ENCODE measurements around the gene CACNB3. TPM values are rescaled to one million over a fixed set of nuclear protein-coding genes. Genes with fewer than 3 reads are reported as not detected.

Gene CACNB3
- total RNA-seq, 1 donor from 2014 or later = 24.5 TPM

DNA sequence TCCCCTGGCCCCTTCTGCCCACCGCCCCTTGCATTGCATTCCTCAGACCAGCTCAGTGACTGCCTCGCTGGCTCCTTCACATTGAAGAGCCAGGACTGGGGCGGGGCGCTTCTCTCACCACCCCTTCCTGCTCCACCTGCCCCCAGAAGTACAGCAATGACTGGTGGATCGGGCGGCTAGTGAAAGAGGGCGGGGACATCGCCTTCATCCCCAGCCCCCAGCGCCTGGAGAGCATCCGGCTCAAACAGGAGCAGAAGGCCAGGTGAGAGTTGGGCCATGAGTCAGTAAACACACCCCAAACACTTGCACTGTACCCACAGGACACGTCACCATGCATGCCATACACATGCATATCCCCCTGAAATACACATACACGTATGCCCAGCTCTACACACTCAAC lies 5.8 kb downstream of the CACNB3 start:
- Histone ChIP-seq H3K27me3 (ENCODE audit: control insufficient read depth, insufficient read depth, low read length) (no peaks in the 10 kb centered on the region), H3K36me3 (ENCODE audit: control insufficient read depth, insufficient read depth, low read length) (peaks cover 1% of the 10 kb centered on the region), H3K4me3 (ENCODE audit: low read depth, low read length) (no peak overlapping the region)
- TF ChIP-seq CTCF (IDR thresholded peaks at IDR 0.05; ENCODE audit: insufficient read depth, low read length, poor library complexity, severe bottlenecking) = no peak
- no peak for DNase-seq (ENCODE audit: low read depth)

GRCh38 chr12:48824905-48825304 lies 6.6 kb downstream of the CACNB3 start:
- H3K27me3 ChIP-seq (ENCODE audit: control insufficient read depth, insufficient read depth, low read length) = no peaks in the 10 kb centered on the region
- H3K4me3 ChIP-seq (ENCODE audit: low read depth, low read length) = no peak overlapping the region
- DNase-seq (ENCODE audit: low read depth) = no peak
- no peak for TF ChIP-seq CTCF (IDR thresholded peaks at IDR 0.05; ENCODE audit: insufficient read depth, low read length, poor library complexity, severe bottlenecking)
- peaks cover 1% of the 10 kb centered on the region for H3K36me3 ChIP-seq (ENCODE audit: control insufficient read depth, insufficient read depth, low read length)

DNA sequence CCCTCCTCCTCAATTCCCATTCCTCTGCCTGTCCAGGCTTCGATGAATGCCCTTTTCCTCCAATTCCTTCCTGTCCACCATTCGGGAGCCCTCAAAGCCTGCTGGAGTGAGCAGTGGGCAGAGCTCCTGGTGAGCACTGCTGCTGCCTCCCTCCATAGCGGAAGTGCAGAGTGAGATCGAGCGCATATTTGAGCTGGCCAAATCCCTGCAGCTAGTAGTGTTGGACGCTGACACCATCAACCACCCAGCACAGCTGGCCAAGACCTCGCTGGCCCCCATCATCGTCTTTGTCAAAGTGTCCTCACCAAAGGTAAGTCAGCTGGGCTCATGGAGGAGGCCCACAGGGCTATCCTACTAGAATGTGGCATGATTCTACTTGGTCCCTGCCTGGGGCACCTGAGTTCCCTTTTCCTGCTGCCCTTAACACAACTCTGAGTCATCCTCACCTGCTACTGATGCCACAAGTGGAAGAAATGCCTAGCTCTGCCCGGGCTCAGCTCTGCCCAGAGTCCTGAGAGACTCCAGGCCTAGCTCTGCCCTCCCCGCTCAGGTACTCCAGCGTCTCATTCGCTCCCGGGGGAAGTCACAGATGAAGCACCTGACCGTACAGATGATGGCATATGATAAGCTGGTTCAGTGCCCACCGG lies 8.0 kb downstream of the CACNB3 start:
- Histone ChIP-seq H3K27me3 (ENCODE audit: control insufficient read depth, insufficient read depth, low read length) (no peaks in the 10 kb centered on the region), H3K36me3 (ENCODE audit: control insufficient read depth, insufficient read depth, low read length) (peaks cover 1% of the 10 kb centered on the region), H3K4me3 (ENCODE audit: low read depth, low read length) (no peak overlapping the region)
- DNase-seq (ENCODE audit: low read depth) = no peak
- no peak for TF ChIP-seq CTCF (IDR thresholded peaks at IDR 0.05; ENCODE audit: insufficient read depth, low read length, poor library complexity, severe bottlenecking)

- no peak overlapping the region for H3K4me3 ChIP-seq (ENCODE audit: low read depth, low read length)
- H3K27me3 ChIP-seq (ENCODE audit: control insufficient read depth, insufficient read depth, low read length) = no peaks in the 10 kb centered on the region
- no peak for TF ChIP-seq CTCF (IDR thresholded peaks at IDR 0.05; ENCODE audit: insufficient read depth, low read length, poor library complexity, severe bottlenecking)
- no peak for DNase-seq (ENCODE audit: low read depth)
- H3K36me3 ChIP-seq (ENCODE audit: control insufficient read depth, insufficient read depth, low read length) = peaks cover 1% of the 10 kb centered on the region
Measured at GRCh38 chr12:48827026-48827425, 8.7 kb downstream of the CACNB3 start.

- DNase-seq (ENCODE audit: low read depth) = no peak
- Histone ChIP-seq H3K36me3 (ENCODE audit: control insufficient read depth, insufficient read depth, low read length) (peaks cover 1% of the 10 kb centered on the region), H3K4me3 (ENCODE audit: low read depth, low read length) (no peak overlapping the region), H3K27me3 (ENCODE audit: control insufficient read depth, insufficient read depth, low read length) (no peaks in the 10 kb centered on the region)
- no peak for TF ChIP-seq CTCF (IDR thresholded peaks at IDR 0.05; ENCODE audit: insufficient read depth, low read length, poor library complexity, severe bottlenecking)
Measured at GRCh38 chr12:48827513-48828096, 9.3 kb downstream of the CACNB3 start.

GRCh38 chr12:48828293-48828692 lies 10.0 kb downstream of the CACNB3 start:
- Histone ChIP-seq H3K4me3 (ENCODE audit: low read depth, low read length) (no peak overlapping the region), H3K36me3 (ENCODE audit: control insufficient read depth, insufficient read depth, low read length) (peaks cover under 1% of the 10 kb centered on the region), H3K27me3 (ENCODE audit: control insufficient read depth, insufficient read depth, low read length) (no peaks in the 10 kb centered on the region)
- TF ChIP-seq CTCF (IDR thresholded peaks at IDR 0.05; ENCODE audit: insufficient read depth, low read length, poor library complexity, severe bottlenecking) = no peak
- no peak for DNase-seq (ENCODE audit: low read depth)

All from kidney epithelial cell (primary cell).